H1 (cell line): ENCODE results near the gene GPC3. TPM values are rescaled to one million over a fixed set of nuclear protein-coding genes. Genes with fewer than 3 reads are reported as not detected.

Experiments
- CTCF ChIA-PET: fragments of 300-600 bp; sonication (Branson Sonifier 250); formaldehyde crosslinking; loops from one replicate; lab custom pipeline; 2021; ENCODE audit not compliant: partially characterized antibody; lab: Charles Lee
- POLR2A ChIA-PET: fragments of 300-600 bp; sonication (Branson Sonifier 250); formaldehyde crosslinking; loops from one replicate; lab custom pipeline; 2021; ENCODE audit warnings: inconsistent platforms; ENCODE audit not compliant: partially characterized antibody; lab: Charles Lee
- DNase-seq, 2 experiments: peaks; one replicate each; pipeline versions ENCODE4 v3.0.0 to v3.0.0-alpha.2; 2010 to 2022; ENCODE audit warnings: low spot score in 2 of 2, low read depth in 1 of 2, mixed read lengths in 1 of 2
- FAIRE-seq: peaks from 2 replicates; lab custom pipeline; 2011; peaks lifted over from hg19 to GRCh38; lab: Jason Lieb, UNC
- H2AFZ ChIP-seq: 2 replicates; pipeline ENCODE4 v1.8.1; 2012; ENCODE audit warnings: low read length, inconsistent platforms
- H2AK5ac ChIP-seq: 2 replicates; pipeline ENCODE4 v1.6.1; 2013; ENCODE audit warnings: low read depth, low read length
- H2BK120ac ChIP-seq: replicated peaks from 2 replicates; pipeline ENCODE3; 2013; ENCODE audit warnings: low read depth, low read length, inconsistent platforms
- H2BK12ac ChIP-seq: 2 replicates; pipeline ENCODE4 v1.6.1; 2013; ENCODE audit warnings: low read depth, low read length
- H2BK15ac ChIP-seq: 2 replicates; pipeline ENCODE4 v1.6.1; 2013; ENCODE audit warnings: low read length
- H2BK20ac ChIP-seq: 2 replicates; pipeline ENCODE4 v1.6.1; 2013; ENCODE audit warnings: low read length
- H2BK5ac ChIP-seq: 2 replicates; pipeline ENCODE4 v1.6.1; 2013; ENCODE audit warnings: low read depth, low read length
- H3K14ac ChIP-seq: 2 replicates; pipeline ENCODE4 v1.6.1; 2013; ENCODE audit warnings: inconsistent platforms; ENCODE audit not compliant: insufficient read length
- H3K18ac ChIP-seq: 2 replicates; pipeline ENCODE4 v1.6.1; 2013; ENCODE audit warnings: low read length; ENCODE audit errors: extremely low read depth
- H3K23ac ChIP-seq: 2 replicates; pipeline ENCODE4 v1.6.1; 2013; ENCODE audit warnings: inconsistent platforms; ENCODE audit not compliant: insufficient read length
- H3K23me2 ChIP-seq: 2 replicates; pipeline ENCODE4 v1.6.1; 2013; ENCODE audit warnings: low read depth, low read length
- H3K27ac ChIP-seq: 2 replicates; pipeline ENCODE4 v1.6.1; 2011; ENCODE audit warnings: low read depth, low read length, inconsistent platforms
- H3K27me3 ChIP-seq, 4 experiments: replicated peaks in 1 of 4; 1 replicate in 1 of 4; 2 replicates in 3 of 4; pipeline versions ENCODE4 v1.6.1 to v1.8.1; 2011 to 2013; ENCODE audit warnings: low read length in 3 of 4, mild to moderate bottlenecking in 3 of 4, inconsistent platforms in 2 of 4, mixed read lengths in 2 of 4, moderate library complexity in 1 of 4; ENCODE audit not compliant: control insufficient read depth in 3 of 4, insufficient read depth in 3 of 4; ENCODE audit errors: extremely low read depth in 1 of 4
- H3K36me3 ChIP-seq, 4 experiments: 2 replicates each; pipeline versions ENCODE4 v1.6.1 to v1.8.1; 2011 to 2013; ENCODE audit warnings: mild to moderate bottlenecking in 4 of 4, low read length in 3 of 4, moderate library complexity in 2 of 4, control low read depth in 1 of 4, inconsistent platforms in 1 of 4; ENCODE audit not compliant: insufficient read depth in 4 of 4, control insufficient read depth in 2 of 4
- H3K4ac ChIP-seq: replicated peaks from 2 replicates; pipeline ENCODE3; 2013; ENCODE audit warnings: low read length, low read depth, mixed read lengths, inconsistent platforms; ENCODE audit not compliant: insufficient read length
- H3K4me1 ChIP-seq, 4 experiments: replicated peaks in 1 of 4; 1 replicate in 1 of 4; 2 replicates in 3 of 4; pipeline versions ENCODE4 v1.6.1 to v1.8.1; 2011 to 2013; ENCODE audit warnings: low read length in 3 of 4, inconsistent platforms in 2 of 4, mixed read lengths in 1 of 4; ENCODE audit not compliant: insufficient read depth in 4 of 4, control insufficient read depth in 3 of 4
- H3K4me2 ChIP-seq, 2 experiments: 2 replicates each; pipeline versions ENCODE4 v1.6.1 to v1.8.1; 2011 to 2013; ENCODE audit warnings: low read depth in 2 of 2, low read length in 2 of 2, control low read depth in 1 of 2, inconsistent platforms in 1 of 2, mild to moderate bottlenecking in 1 of 2; ENCODE audit not compliant: insufficient read depth in 1 of 2
- H3K4me3 ChIP-seq, 4 experiments: fragments of 200-600, 300-600 bp in 1 of 4; sonication (generic), shearing (Covaris generic), sonication (Bioruptor Twin) in 1 of 4; 2 replicates each; pipeline versions ENCODE4 v1.5.1 to v1.8.1; 2011 to 2016; ENCODE audit warnings: low read length in 4 of 4, low read depth in 3 of 4, control low read depth in 2 of 4, inconsistent platforms in 2 of 4, mild to moderate bottlenecking in 2 of 4, mixed read lengths in 1 of 4, moderate library complexity in 1 of 4; ENCODE audit not compliant: insufficient read depth in 2 of 4; ENCODE audit errors: extremely low read depth in 1 of 4
- H3K56ac ChIP-seq: replicated peaks from 2 replicates; pipeline ENCODE3; 2013; ENCODE audit warnings: low read depth, mild to moderate bottlenecking, mixed read lengths, low read length, inconsistent platforms; ENCODE audit not compliant: insufficient read length
- H3K79me1 ChIP-seq: 2 replicates; pipeline ENCODE4 v1.6.1; 2013; ENCODE audit warnings: low read depth, low read length, control low read depth
- H3K79me2 ChIP-seq, 2 experiments: 2 replicates each; pipeline versions ENCODE4 v1.6.1 to v1.8.1; 2012 to 2013; ENCODE audit warnings: low read length in 2 of 2, mild to moderate bottlenecking in 2 of 2, inconsistent platforms in 1 of 2; ENCODE audit not compliant: insufficient read depth in 2 of 2, control insufficient read depth in 1 of 2
- H3K9ac ChIP-seq, 4 experiments: replicated peaks in 1 of 4; 1 replicate in 1 of 4; 2 replicates in 3 of 4; pipeline versions ENCODE4 v1.6.1 to v1.8.1; 2011 to 2013; ENCODE audit warnings: low read depth in 3 of 4, low read length in 3 of 4, control low read depth in 2 of 4, mild to moderate bottlenecking in 2 of 4, moderate library complexity in 2 of 4, inconsistent platforms in 1 of 4; ENCODE audit errors: extremely low read depth in 1 of 4
- H3K9me3 ChIP-seq, 2 experiments: 2 replicates each; pipeline versions ENCODE4 v1.6.1 to v1.8.1; 2012 to 2013; ENCODE audit warnings: mild to moderate bottlenecking in 2 of 2, moderate library complexity in 2 of 2, control low read depth in 1 of 2, inconsistent platforms in 1 of 2, low read depth in 1 of 2, low read length in 1 of 2, mixed read lengths in 1 of 2; ENCODE audit not compliant: insufficient read depth in 2 of 2
- H4K20me1 ChIP-seq, 2 experiments: replicated peaks in 1 of 2; 2 replicates each; pipeline versions ENCODE3 to v1.8.1; 2011 to 2013; ENCODE audit warnings: inconsistent platforms in 2 of 2, low read length in 2 of 2, mild to moderate bottlenecking in 1 of 2; ENCODE audit not compliant: insufficient read depth in 2 of 2, control insufficient read depth in 1 of 2
- H4K5ac ChIP-seq: 2 replicates; pipeline ENCODE4 v1.6.1; 2013; ENCODE audit warnings: low read length, low read depth, mixed read lengths, inconsistent platforms; ENCODE audit not compliant: insufficient read length
- H4K8ac ChIP-seq: 2 replicates; pipeline ENCODE4 v1.8.0; 2013; ENCODE audit warnings: mild to moderate bottlenecking, moderate library complexity, low read length, inconsistent platforms; ENCODE audit not compliant: insufficient read depth; ENCODE audit errors: extremely low read depth
- H4K91ac ChIP-seq: replicated peaks from 2 replicates; pipeline ENCODE3; 2013; ENCODE audit warnings: low read length, mixed read lengths, inconsistent platforms; ENCODE audit not compliant: insufficient read length
- BACH1 ChIP-seq: IDR thresholded peaks from 2 replicates; pipeline ENCODE4 v1.6.1; 2012; ENCODE audit warnings: low read length, improper control_type of control experiment
- BRCA1 ChIP-seq: IDR thresholded peaks from 2 replicates; pipeline ENCODE4 v1.6.1; 2012; ENCODE audit warnings: low read depth, low read length, improper control_type of control experiment
- CBX5 ChIP-seq: fragments of 300-800, 300-1000 bp; sonication (generic); IDR thresholded peaks from 2 replicates; pipeline ENCODE4 v1.7.1; 2016; ENCODE audit warnings: antibody characterized with exemption, low read length, low read depth
- EGR1 ChIP-seq: IDR thresholded peaks from 2 replicates; pipeline ENCODE4 v1.6.1; 2011; ENCODE audit warnings: low read depth, low read length, borderline replicate concordance
- EZH2 ChIP-seq: fragments of 200-600 bp; sonication (generic); IDR thresholded peaks from 2 replicates; pipeline ENCODE4 v1.7.1; 2012; ENCODE audit warnings: low read depth, mild to moderate bottlenecking, moderate library complexity, low read length, inconsistent platforms; ENCODE audit not compliant: severe bottlenecking
- RAD21 ChIP-seq, 2 experiments: IDR thresholded peaks in 1 of 2; conservative IDR thresholded peaks in 1 of 2; 2 replicates each; pipeline ENCODE4 v1.6.1; 2011; ENCODE audit warnings: low read depth in 2 of 2, low read length in 2 of 2, improper control_type of control experiment in 1 of 2, inconsistent platforms in 1 of 2, mild to moderate bottlenecking in 1 of 2, moderate library complexity in 1 of 2
- WGBS, 2 experiments: shearing (Covaris generic) in 1 of 2; methylation state at CpG; one replicate each; pipeline versions ENCODE4 v1.1.6 to v1.1.7; 2013 to 2015; ENCODE audit warnings: low lambda C conversion rate in 2 of 2, mixed read lengths in 2 of 2, inconsistent platforms in 1 of 2, low coverage in 1 of 2, missing lambda C conversion rate in 1 of 2; ENCODE audit not compliant: insufficient replicate concordance in 2 of 2, insufficient coverage in 1 of 2, insufficient read length in 1 of 2; ENCODE audit errors: extremely low coverage in 1 of 2, missing lambda C conversion rate in 1 of 2; 5-methylcytosine and 5-hydroxymethylcytosine counted together
- polyA plus RNA-seq, 7 experiments: library from polyadenylated mRNA; depleted of rRNA in 3 of 7; stranded (reverse) in 5 of 7; unstranded in 2 of 7; fragments of >200 nt in 5 of 7; fragments of 200-250 nt in 2 of 7; gene quantifications; 1 replicate in 5 of 7; 2 replicates in 1 of 7; 4 replicates in 1 of 7; pipeline versions ENCODE4 v1.2.1 to v1.2.3, GENCODE V29; 2011 to 2013; ENCODE audit warnings: missing spikeins in 2 of 7, mixed read lengths in 2 of 7
- total RNA-seq: library from RNA; stranded (reverse); fragmentation: NEBNext Ultra II Directional; extraction: Animal tissue kit (Norgen Biotek cat#: 25700); gene quantifications from 2 replicates; pipeline ENCODE4 v1.2.1, GENCODE V29; 2021
- TF ChIP-seq, protein P1 (sequence below): IDR thresholded peaks from 2 replicates; pipeline ENCODE4 v1.6.1; 2012; ENCODE audit warnings: inconsistent platforms

The GPC3 gene
- total and polyA plus RNA-seq, 2 of the 8 experiments (the other 6 are each of a cell fraction or from before 2014, with no cell fraction given), result 64.8 to 71.9 TPM

DNA sequence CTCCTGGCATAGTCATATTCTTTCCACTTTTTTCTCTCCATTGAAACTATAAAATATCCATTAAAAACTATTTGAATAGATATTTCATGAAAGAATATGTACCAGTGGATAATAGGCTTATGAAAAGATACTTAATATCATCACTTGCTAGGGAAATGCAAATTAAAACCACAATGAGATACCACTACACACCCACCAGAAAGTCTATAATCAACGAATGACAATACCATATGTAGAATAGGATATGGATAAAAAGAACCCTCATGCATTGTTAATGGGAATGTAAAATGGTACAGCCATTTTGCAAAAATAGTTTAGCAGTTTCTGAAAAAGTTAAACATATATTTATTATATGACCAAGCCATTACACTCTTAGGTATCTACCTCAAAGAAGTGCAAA lies 351.4 kb downstream of the GPC3 start:
- FAIRE-seq (no peak), DNase-seq (no peak)
- WGBS, 2 experiments, result 89% methylated on average over 1 of the region's 1 CpG; no CpG with 5 or more reads in 1 of the 2 experiments
- Histone ChIP-seq H2BK15ac (no peak overlapping the region), H3K9ac (no peak overlapping the region), H4K5ac (no peak overlapping the region), H3K27ac (no peak overlapping the region), H3K56ac (no peak overlapping the region), H3K4ac (no peak overlapping the region), H2BK120ac (no peak overlapping the region), H3K23ac (no peak overlapping the region), H2BK5ac (no peak overlapping the region), H3K79me1 (no peaks in the 10 kb centered on the region), H3K23me2 (no peaks in the 10 kb centered on the region), H2BK12ac (no peak overlapping the region), H2BK20ac (no peak overlapping the region), H3K27me3 (no peaks in the 10 kb centered on the region), H4K91ac (no peak overlapping the region), H3K4me2 (no peak overlapping the region), H4K20me1 (no peaks in the 10 kb centered on the region), H3K9me3 (no peaks in the 10 kb centered on the region), H3K4me3 (no peak overlapping the region), H4K8ac (no peak overlapping the region), H3K36me3 (no peaks in the 10 kb centered on the region), H3K14ac (no peak overlapping the region), H2AK5ac (no peak overlapping the region), H3K4me1 (no peaks in the 10 kb centered on the region), H2AFZ (no peak overlapping the region), H3K18ac (no peak overlapping the region), H3K79me2 (no peaks in the 10 kb centered on the region)
- ChIA-PET POLR2A (no interaction called here), CTCF (no interaction called here)
- TF ChIP-seq BACH1, result no peak
- no peak for TF ChIP-seq BRCA1
- no peak for TF ChIP-seq EZH2
- TF ChIP-seq, protein P1, sequence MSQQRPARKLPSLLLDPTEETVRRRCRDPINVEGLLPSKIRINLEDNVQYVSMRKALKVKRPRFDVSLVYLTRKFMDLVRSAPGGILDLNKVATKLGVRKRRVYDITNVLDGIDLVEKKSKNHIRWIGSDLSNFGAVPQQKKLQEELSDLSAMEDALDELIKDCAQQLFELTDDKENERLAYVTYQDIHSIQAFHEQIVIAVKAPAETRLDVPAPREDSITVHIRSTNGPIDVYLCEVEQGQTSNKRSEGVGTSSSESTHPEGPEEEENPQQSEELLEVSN, result no peak
- TF ChIP-seq EGR1, result no peak
- no peak for TF ChIP-seq CBX5
- no peak for TF ChIP-seq RAD21 (IDR thresholded peaks at IDR 0.05 in 1 of 2, conservative IDR thresholded peaks at IDR 0.05 in 1 of 2; ENCODE audit: low read depth in 2 of 2, low read length in 2 of 2)
